ENCODE results near the gene LYSMD2. TPM values are rescaled to one million over a fixed set of nuclear protein-coding genes. Genes with fewer than 3 reads are reported as not detected.

LYSMD2 gene
- polyA plus RNA-seq, 1 donor from 2014 or later: 8.3 TPM

DNA sequence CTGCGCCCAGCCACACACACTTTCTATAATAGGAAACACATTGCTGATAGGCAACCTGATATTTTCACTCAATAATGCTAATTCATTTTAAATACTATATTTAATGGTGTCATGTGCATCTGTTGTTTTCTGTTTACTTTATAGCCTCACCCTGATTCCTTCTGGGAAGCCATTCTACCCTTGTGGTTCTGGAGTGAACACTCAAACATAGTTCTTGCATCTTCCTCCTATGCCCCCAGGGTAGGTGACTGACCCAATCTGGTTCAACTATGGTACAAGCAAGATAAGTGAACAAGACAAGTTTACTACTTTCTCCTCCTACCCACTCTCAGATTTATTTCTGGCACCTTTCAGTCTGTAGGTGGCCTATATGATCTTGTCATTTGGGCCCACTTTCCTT lies 60.4 kb downstream of the LYSMD2 start:
- H3K36me3 ChIP-seq (ENCODE audit: insufficient read depth, low read length): no peaks in the 10 kb centered on the region
- H3K27me3 ChIP-seq (ENCODE audit: insufficient read depth, low read depth, low read length): peaks cover 5% of the 10 kb centered on the region
- no peak for TF ChIP-seq POLR2AphosphoS5 (IDR thresholded peaks at IDR 0.05)
- no peak for TF ChIP-seq EP300 (conservative IDR thresholded peaks at IDR 0.05; ENCODE audit: poor library complexity, severe bottlenecking)
- TF ChIP-seq EZH2 (IDR thresholded peaks at IDR 0.05; ENCODE audit: borderline replicate concordance, insufficient read depth, low read length, poor library complexity, severe bottlenecking): no peak
- TF ChIP-seq SMC3 (conservative IDR thresholded peaks at IDR 0.05; ENCODE audit: poor library complexity): no peak
- no peak for TF ChIP-seq RAD21 (conservative IDR thresholded peaks at IDR 0.05)
- TF ChIP-seq, protein P1, sequence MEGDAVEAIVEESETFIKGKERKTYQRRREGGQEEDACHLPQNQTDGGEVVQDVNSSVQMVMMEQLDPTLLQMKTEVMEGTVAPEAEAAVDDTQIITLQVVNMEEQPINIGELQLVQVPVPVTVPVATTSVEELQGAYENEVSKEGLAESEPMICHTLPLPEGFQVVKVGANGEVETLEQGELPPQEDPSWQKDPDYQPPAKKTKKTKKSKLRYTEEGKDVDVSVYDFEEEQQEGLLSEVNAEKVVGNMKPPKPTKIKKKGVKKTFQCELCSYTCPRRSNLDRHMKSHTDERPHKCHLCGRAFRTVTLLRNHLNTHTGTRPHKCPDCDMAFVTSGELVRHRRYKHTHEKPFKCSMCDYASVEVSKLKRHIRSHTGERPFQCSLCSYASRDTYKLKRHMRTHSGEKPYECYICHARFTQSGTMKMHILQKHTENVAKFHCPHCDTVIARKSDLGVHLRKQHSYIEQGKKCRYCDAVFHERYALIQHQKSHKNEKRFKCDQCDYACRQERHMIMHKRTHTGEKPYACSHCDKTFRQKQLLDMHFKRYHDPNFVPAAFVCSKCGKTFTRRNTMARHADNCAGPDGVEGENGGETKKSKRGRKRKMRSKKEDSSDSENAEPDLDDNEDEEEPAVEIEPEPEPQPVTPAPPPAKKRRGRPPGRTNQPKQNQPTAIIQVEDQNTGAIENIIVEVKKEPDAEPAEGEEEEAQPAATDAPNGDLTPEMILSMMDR (IDR thresholded peaks at IDR 0.05; ENCODE audit: poor library complexity, severe bottlenecking): no peak
- no peak for TF ChIP-seq REST (IDR thresholded peaks at IDR 0.05; ENCODE audit: borderline replicate concordance)
- TF ChIP-seq TAF1 (IDR thresholded peaks at IDR 0.05; ENCODE audit: low read depth): no peak
- no peak for TF ChIP-seq MXI1 (conservative IDR thresholded peaks at IDR 0.05; ENCODE audit: poor library complexity, severe bottlenecking)
- no peaks in the 10 kb centered on the region for H3K9me2 ChIP-seq (ENCODE audit: insufficient read depth, low read length)
- peaks cover 4% of the 10 kb centered on the region for H3F3A ChIP-seq (ENCODE audit: insufficient read depth, low read length, poor library complexity, severe bottlenecking)
- H3K79me2 ChIP-seq (replicated peaks; ENCODE audit: insufficient read depth, low read length): peaks cover 4% of the 10 kb centered on the region
- H3K9ac ChIP-seq (ENCODE audit: low read length): no peak overlapping the region
- no peak overlapping the region for H3K4me2 ChIP-seq (ENCODE audit: low read length)
- no peaks in the 10 kb centered on the region for H3K9me3 ChIP-seq (ENCODE audit: low read length)
- no peaks in the 10 kb centered on the region for H4K20me1 ChIP-seq (ENCODE audit: insufficient read depth)
- no peak overlapping the region for H3K4me3 ChIP-seq (ENCODE audit: low read length)
- H2AFZ ChIP-seq (ENCODE audit: low read depth, low read length): no peak overlapping the region
- H3K27ac ChIP-seq (ENCODE audit: low read length): no peak overlapping the region

GRCh38 chr15:51675234-51675633 lies 62.2 kb downstream of the LYSMD2 start:
- Histone ChIP-seq H3F3A (ENCODE audit: insufficient read depth, low read length, poor library complexity, severe bottlenecking) (no peaks in the 10 kb centered on the region), H3K27ac (ENCODE audit: low read length) (no peak overlapping the region)

More at GRCh38 chr15:51675234-51675633, 62.2 kb downstream of the LYSMD2 start:
- no peaks in the 10 kb centered on the region for H4K20me1 ChIP-seq (ENCODE audit: insufficient read depth)
- peaks cover 5% of the 10 kb centered on the region for H3K27me3 ChIP-seq (ENCODE audit: insufficient read depth, low read depth, low read length)
- no peaks in the 10 kb centered on the region for H3K9me2 ChIP-seq (ENCODE audit: insufficient read depth, low read length)
- H3K4me3 ChIP-seq (ENCODE audit: low read length): no peak overlapping the region
- H3K36me3 ChIP-seq (ENCODE audit: insufficient read depth, low read length): no peaks in the 10 kb centered on the region
- H3K79me2 ChIP-seq (replicated peaks; ENCODE audit: insufficient read depth, low read length): no peaks in the 10 kb centered on the region
- no peak overlapping the region for H3K4me2 ChIP-seq (ENCODE audit: low read length)
- TF ChIP-seq, protein P1 (IDR thresholded peaks at IDR 0.05; ENCODE audit: poor library complexity, severe bottlenecking): no peak
- TF ChIP-seq SMC3 (conservative IDR thresholded peaks at IDR 0.05; ENCODE audit: poor library complexity) (no peak), EZH2 (IDR thresholded peaks at IDR 0.05; ENCODE audit: borderline replicate concordance, insufficient read depth, low read length, poor library complexity, severe bottlenecking) (no peak), EP300 (conservative IDR thresholded peaks at IDR 0.05; ENCODE audit: poor library complexity, severe bottlenecking) (no peak), REST (IDR thresholded peaks at IDR 0.05; ENCODE audit: borderline replicate concordance) (no peak), TAF1 (IDR thresholded peaks at IDR 0.05; ENCODE audit: low read depth) (no peak), MXI1 (conservative IDR thresholded peaks at IDR 0.05; ENCODE audit: poor library complexity, severe bottlenecking) (no peak), POLR2AphosphoS5 (IDR thresholded peaks at IDR 0.05) (no peak), RAD21 (conservative IDR thresholded peaks at IDR 0.05) (no peak)
- no peaks in the 10 kb centered on the region for H3K9me3 ChIP-seq (ENCODE audit: low read length)
- no peak overlapping the region for H2AFZ ChIP-seq (ENCODE audit: low read depth, low read length)
- no peak overlapping the region for H3K9ac ChIP-seq (ENCODE audit: low read length)
